ENCODE measurements around the gene PPP1R12B.
"Not testable (repeated sequence)": the region's sequence is repeated elsewhere in the genome, so short reads cannot be mapped to it uniquely, and the experiment has no call there.

- TF ChIP-seq POLR2AphosphoS5, POLR2A (IDR thresholded peaks at IDR 0.05): not testable (repeated sequence)
These were observed 99.6 kb downstream of the PPP1R12B start for GRCh38 chr1:202448140-202448539.

Measured in gastroesophageal sphincter (tissue), 2 donors.